A673 (cell line): ENCODE measurements around the gene MXD3.

Experiments used
- EZH2 ChIP-seq: fragments of 200-600 bp; sonication (generic); IDR thresholded peaks from 2 replicates; pipeline ENCODE4 v1.6.1; 2017; ENCODE audit warnings: borderline replicate concordance, low read depth, mild to moderate bottlenecking, mixed read lengths, antibody characterized with exemption, low read length; ENCODE audit not compliant: poor library complexity, severe bottlenecking
- TF ChIP-seq, protein P1 (sequence below): fragments of 300-800, 200-600 bp; sonication (generic); conservative IDR thresholded peaks from 2 replicates; pipeline ENCODE4 v1.5.1; 2017; ENCODE audit warnings: low read depth, mild to moderate bottlenecking, antibody characterized with exemption, low read length, moderate library complexity, mixed read lengths

DNA sequence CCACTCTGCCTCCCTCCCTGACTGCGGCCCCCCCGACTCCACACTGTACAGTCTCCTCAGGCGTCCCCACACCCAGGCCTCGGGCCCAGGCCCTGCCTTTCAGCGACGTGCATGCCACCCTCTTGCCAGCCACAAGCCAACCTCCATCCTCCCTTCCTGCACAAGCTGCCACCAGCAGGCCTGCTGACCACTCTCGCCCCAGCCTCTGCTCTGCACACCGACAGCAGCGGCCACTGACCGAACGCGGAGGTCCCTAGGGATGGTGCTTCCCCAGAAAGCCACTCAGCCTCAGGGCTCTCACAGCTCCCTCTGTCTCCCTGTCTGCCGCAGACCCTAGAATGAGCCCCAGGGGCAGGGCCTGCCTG, 21.2 kb upstream of the MXD3 start:
- TF ChIP-seq, protein P1, sequence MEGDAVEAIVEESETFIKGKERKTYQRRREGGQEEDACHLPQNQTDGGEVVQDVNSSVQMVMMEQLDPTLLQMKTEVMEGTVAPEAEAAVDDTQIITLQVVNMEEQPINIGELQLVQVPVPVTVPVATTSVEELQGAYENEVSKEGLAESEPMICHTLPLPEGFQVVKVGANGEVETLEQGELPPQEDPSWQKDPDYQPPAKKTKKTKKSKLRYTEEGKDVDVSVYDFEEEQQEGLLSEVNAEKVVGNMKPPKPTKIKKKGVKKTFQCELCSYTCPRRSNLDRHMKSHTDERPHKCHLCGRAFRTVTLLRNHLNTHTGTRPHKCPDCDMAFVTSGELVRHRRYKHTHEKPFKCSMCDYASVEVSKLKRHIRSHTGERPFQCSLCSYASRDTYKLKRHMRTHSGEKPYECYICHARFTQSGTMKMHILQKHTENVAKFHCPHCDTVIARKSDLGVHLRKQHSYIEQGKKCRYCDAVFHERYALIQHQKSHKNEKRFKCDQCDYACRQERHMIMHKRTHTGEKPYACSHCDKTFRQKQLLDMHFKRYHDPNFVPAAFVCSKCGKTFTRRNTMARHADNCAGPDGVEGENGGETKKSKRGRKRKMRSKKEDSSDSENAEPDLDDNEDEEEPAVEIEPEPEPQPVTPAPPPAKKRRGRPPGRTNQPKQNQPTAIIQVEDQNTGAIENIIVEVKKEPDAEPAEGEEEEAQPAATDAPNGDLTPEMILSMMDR, result no peak
- no peak for TF ChIP-seq EZH2
